A549 (cell line): ENCODE measurements around the gene RNASE2.
"Not testable (repeated sequence)": the region's sequence is repeated elsewhere in the genome, so short reads cannot be mapped to it uniquely, and the experiment has no call there.

Source experiments
- BHLHE40 ChIP-seq: IDR thresholded peaks from 2 replicates; pipeline ENCODE4 v1.6.1; 2012; ENCODE audit warnings: low read depth, low read length, inconsistent platforms
- EHMT2 ChIP-seq: fragments of 200-600 bp; sonication (generic); IDR thresholded peaks from 2 replicates; pipeline ENCODE4 v1.6.1; 2016; ENCODE audit warnings: antibody characterized with exemption, low read depth, mild to moderate bottlenecking, moderate library complexity
- ESRRA ChIP-seq: fragments of 150-350 bp; IDR thresholded peaks from 2 replicates; pipeline ENCODE4 v1.6.1; 2014; ENCODE audit warnings: mild to moderate bottlenecking, low read length, borderline replicate concordance
- POLR2A ChIP-seq: IDR thresholded peaks from 2 replicates; pipeline ENCODE4 v1.6.1; 2012; ENCODE audit warnings: mild to moderate bottlenecking, low read length
- RAD21 ChIP-seq, 2 experiments: fragments of >200 bp in 1 of 2; sonication (Bioruptor Twin) in 1 of 2; formaldehyde crosslinking in 1 of 2; IDR thresholded peaks in 1 of 2; conservative IDR thresholded peaks in 1 of 2; 2 replicates in 1 of 2; 3 replicates in 1 of 2; pipeline ENCODE4 v1.6.1; 2012 to 2018; ENCODE audit warnings: inconsistent platforms in 1 of 2
- RNF2 ChIP-seq: fragments of 200-600 bp; sonication (generic); IDR thresholded peaks from 2 replicates; pipeline ENCODE4 v1.6.1; 2016; ENCODE audit warnings: low read depth, mild to moderate bottlenecking, antibody characterized with exemption, moderate library complexity, borderline replicate concordance
- SMC3 ChIP-seq: fragments of >200 bp; sonication (Bioruptor Twin); formaldehyde crosslinking; IDR thresholded peaks from 3 replicates; pipeline ENCODE4 v1.6.1; 2018; ENCODE audit warnings: inconsistent platforms
- TF ChIP-seq, protein P1 (sequence below): fragments of 150-350 bp; IDR thresholded peaks from 2 replicates; pipeline ENCODE4 v1.6.1; 2014; ENCODE audit warnings: low read depth, mild to moderate bottlenecking, low read length
- TF ChIP-seq, protein P2 (sequence below): fragments of >200 bp; sonication (Bioruptor Twin); formaldehyde crosslinking; IDR thresholded peaks from 3 replicates; pipeline ENCODE4 v1.5.1; 2016

DNA sequence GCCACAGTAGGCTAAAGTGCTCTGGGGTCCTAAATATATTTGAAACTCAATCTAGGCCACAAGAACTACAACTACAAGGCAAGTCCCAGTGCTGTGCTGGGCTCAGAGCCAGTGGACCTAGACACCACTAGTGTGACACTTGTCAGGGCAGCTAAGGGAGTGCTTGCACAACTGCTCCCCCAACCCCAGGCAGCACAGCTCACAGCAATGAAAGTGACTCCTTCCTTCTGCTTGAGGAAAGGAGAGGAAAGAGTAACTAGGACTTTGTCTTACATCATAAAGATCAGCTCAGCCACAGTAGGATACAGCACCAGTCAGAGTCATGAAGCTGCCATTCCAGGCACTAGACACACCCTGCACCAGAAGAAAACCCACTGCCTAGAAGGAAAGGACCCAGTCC is 3.7 kb downstream of the RNASE2 start:
- TF ChIP-seq EHMT2; RAD21 (conservative IDR thresholded peaks at IDR 0.05 in 1 of 2, IDR thresholded peaks at IDR 0.05 in 1 of 2); SMC3; POLR2A; RNF2; BHLHE40; ESRRA: not testable (repeated sequence)
- TF ChIP-seq, protein P1, sequence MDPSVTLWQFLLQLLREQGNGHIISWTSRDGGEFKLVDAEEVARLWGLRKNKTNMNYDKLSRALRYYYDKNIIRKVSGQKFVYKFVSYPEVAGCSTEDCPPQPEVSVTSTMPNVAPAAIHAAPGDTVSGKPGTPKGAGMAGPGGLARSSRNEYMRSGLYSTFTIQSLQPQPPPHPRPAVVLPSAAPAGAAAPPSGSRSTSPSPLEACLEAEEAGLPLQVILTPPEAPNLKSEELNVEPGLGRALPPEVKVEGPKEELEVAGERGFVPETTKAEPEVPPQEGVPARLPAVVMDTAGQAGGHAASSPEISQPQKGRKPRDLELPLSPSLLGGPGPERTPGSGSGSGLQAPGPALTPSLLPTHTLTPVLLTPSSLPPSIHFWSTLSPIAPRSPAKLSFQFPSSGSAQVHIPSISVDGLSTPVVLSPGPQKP, result not testable (repeated sequence)
- TF ChIP-seq, protein P2, sequence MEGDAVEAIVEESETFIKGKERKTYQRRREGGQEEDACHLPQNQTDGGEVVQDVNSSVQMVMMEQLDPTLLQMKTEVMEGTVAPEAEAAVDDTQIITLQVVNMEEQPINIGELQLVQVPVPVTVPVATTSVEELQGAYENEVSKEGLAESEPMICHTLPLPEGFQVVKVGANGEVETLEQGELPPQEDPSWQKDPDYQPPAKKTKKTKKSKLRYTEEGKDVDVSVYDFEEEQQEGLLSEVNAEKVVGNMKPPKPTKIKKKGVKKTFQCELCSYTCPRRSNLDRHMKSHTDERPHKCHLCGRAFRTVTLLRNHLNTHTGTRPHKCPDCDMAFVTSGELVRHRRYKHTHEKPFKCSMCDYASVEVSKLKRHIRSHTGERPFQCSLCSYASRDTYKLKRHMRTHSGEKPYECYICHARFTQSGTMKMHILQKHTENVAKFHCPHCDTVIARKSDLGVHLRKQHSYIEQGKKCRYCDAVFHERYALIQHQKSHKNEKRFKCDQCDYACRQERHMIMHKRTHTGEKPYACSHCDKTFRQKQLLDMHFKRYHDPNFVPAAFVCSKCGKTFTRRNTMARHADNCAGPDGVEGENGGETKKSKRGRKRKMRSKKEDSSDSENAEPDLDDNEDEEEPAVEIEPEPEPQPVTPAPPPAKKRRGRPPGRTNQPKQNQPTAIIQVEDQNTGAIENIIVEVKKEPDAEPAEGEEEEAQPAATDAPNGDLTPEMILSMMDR, result not testable (repeated sequence)
